SU-DHL-6 (cell line): ENCODE measurements around the gene PATE3.

Experiments
- H2AFZ ChIP-seq: fragments of 200-600 bp; sonication (generic); 2 replicates; pipeline ENCODE4 v1.6.1; 2014; ENCODE audit warnings: low read depth, mild to moderate bottlenecking, moderate library complexity, mixed read lengths, antibody characterized with exemption, low read length; ENCODE audit not compliant: severe bottlenecking
- H3F3A ChIP-seq: fragments of 200-600 bp; shearing (Covaris generic); 2 replicates; pipeline ENCODE4 v1.6.0; 2016; ENCODE audit warnings: antibody characterized with exemption, mild to moderate bottlenecking; ENCODE audit not compliant: insufficient read depth
- H3K27ac ChIP-seq: fragments of 200-600 bp; sonication (generic); 2 replicates; pipeline ENCODE4 v1.5.1; 2016; ENCODE audit warnings: low read depth, mild to moderate bottlenecking, low read length, moderate library complexity, mixed read lengths
- H3K27me3 ChIP-seq: fragments of 200-600 bp; sonication (generic), shearing (Covaris generic); 2 replicates; pipeline ENCODE4 v1.6.0; 2014; ENCODE audit warnings: mild to moderate bottlenecking, low read length
- H3K36me3 ChIP-seq: fragments of 200-600 bp; sonication (generic); 2 replicates; pipeline ENCODE4 v1.6.1; 2014; ENCODE audit warnings: mild to moderate bottlenecking, low read length, mixed read lengths
- H3K4me2 ChIP-seq: fragments of 300-600, 200-600 bp; shearing (Covaris generic), sonication (generic); 2 replicates; pipeline ENCODE4 v1.6.0; 2014; ENCODE audit warnings: low read length, low read depth, mild to moderate bottlenecking; ENCODE audit not compliant: poor library complexity, severe bottlenecking
- H3K4me3 ChIP-seq: fragments of 200-600 bp; sonication (generic); 2 replicates; pipeline ENCODE4 v1.5.1; 2014; ENCODE audit warnings: antibody characterized with exemption, low read length, mild to moderate bottlenecking, mixed read lengths; ENCODE audit not compliant: insufficient read depth, poor library complexity, severe bottlenecking
- H3K79me2 ChIP-seq: fragments of 200-600 bp; sonication (generic); 2 replicates; pipeline ENCODE4 v1.6.1; 2014; ENCODE audit warnings: mild to moderate bottlenecking, low read length, moderate library complexity; ENCODE audit not compliant: insufficient read depth
- H3K9ac ChIP-seq: fragments of 200-600 bp; sonication (generic); 2 replicates; pipeline ENCODE4 v1.7.0; 2014; ENCODE audit warnings: mild to moderate bottlenecking, low read length
- H3K9me2 ChIP-seq: fragments of 200-600 bp; sonication (generic); replicated peaks from 2 replicates; pipeline ENCODE4 v1.6.1; 2014; ENCODE audit warnings: low read length; ENCODE audit not compliant: insufficient read depth
- H3K9me3 ChIP-seq: fragments of 200-600 bp; sonication (generic); 2 replicates; pipeline ENCODE4 v1.6.1; 2014; ENCODE audit warnings: low read length, mixed read lengths; ENCODE audit not compliant: insufficient read depth
- H4K20me1 ChIP-seq: fragments of 200-600 bp; sonication (generic); 2 replicates; pipeline ENCODE4 v1.6.1; 2014; ENCODE audit warnings: low read depth, mild to moderate bottlenecking, antibody characterized with exemption, low read length, moderate library complexity, mixed read lengths
- CTCF ChIP-seq: fragments of 200-600 bp; sonication (generic); IDR thresholded peaks from one replicate; pipeline ENCODE4 v1.5.1; 2017; ENCODE audit warnings: antibody characterized with exemption, mild to moderate bottlenecking, low read length, moderate library complexity; ENCODE audit not compliant: insufficient read depth, poor library complexity, severe bottlenecking
- EZH2phosphoT487 ChIP-seq: fragments of 200-600 bp; sonication (generic), shearing (Covaris generic); conservative IDR thresholded peaks from 2 replicates; pipeline ENCODE4 v1.6.1; 2018; ENCODE audit warnings: mild to moderate bottlenecking, antibody characterized with exemption, low read length, moderate library complexity, mixed read lengths

Gene PATE3

DNA sequence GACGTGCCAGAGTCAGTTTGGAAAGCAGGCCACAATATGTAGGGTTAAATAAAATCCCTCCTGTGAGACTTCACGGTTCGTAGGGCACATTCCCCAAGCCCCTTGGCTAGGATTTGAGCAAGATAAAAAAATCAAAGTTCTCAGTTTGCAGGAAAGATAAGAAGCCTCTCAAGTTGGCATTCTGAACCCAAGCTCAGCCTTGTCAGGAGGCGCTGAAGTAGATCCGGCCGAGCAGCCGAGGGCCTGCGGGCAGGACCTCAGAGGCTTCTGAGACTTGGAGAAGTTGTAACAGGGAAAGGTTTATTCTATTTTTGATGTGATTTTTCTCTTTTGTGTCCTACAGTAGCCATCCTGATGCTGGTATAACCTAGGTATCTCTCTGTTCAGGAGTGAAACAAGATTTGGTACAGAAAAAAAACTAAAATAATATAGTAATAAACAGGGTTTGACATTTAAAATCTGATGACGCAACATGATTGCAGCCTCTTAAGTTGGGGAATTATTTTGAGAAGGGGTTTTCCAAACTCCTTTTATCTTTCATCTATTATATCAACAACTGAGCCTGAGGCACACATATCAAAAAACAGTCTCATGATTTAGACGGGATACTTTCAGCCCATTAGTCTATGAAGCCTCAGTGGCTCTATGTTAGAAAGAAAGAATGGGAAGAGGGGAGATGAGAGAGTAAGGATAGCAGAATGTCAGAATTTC is 19.4 kb upstream of the PATE3 start:
- no peaks in the 10 kb centered on the region for H3K79me2 ChIP-seq

GRCh38 chr11:125770583-125770982 is 17.3 kb upstream of the PATE3 start:
- Histone ChIP-seq H3K9me2 (no peaks in the 10 kb centered on the region), H3K27me3 (no peaks in the 10 kb centered on the region), H3F3A (no peaks in the 10 kb centered on the region)

More for the DNA sequence above, 19.4 kb upstream of the PATE3 start:
- Histone ChIP-seq H3K27ac (no peak overlapping the region), H3K9ac (no peak overlapping the region), H2AFZ (no peak overlapping the region), H3K9me3 (no peaks in the 10 kb centered on the region), H3K36me3 (no peaks in the 10 kb centered on the region), H3K4me3 (no peak overlapping the region), H3K27me3 (no peaks in the 10 kb centered on the region), H3K4me2 (no peak overlapping the region), H3F3A (no peaks in the 10 kb centered on the region), H4K20me1 (no peaks in the 10 kb centered on the region), H3K9me2 (no peaks in the 10 kb centered on the region)
- no peak for TF ChIP-seq EZH2phosphoT487
- TF ChIP-seq CTCF: no peak

DNA sequence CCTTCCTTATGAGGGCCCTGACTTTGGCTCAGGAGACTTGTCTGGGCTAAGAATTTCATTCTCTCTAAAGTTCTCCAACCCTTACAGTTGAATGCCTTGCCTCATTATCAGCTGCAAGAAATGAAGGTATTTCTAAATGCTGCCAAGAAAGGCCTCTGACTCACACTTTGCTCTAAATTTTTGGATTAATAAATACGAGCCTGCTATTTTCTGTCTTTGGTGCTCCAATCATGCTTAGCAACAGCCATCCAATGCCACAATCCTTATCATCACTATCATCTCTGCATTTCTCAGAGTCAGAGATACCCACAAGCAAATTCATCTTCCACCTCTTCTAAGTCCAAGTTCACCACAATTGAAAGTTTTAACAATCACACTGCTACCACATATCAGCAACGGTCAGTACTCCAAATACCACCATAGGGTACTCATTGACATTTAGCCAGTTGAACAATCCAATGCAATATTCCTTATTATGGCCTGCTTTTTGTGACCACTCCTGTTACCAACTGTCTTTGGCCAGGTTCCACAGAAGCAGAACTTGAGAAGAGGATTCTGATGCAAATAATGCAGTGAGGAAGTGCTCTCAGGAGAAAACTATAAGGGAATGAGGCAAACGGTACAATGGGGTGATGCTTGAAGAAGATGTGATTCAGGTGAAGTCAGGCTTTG is 15.0 kb upstream of the PATE3 start:
- no peak overlapping the region for H3K4me2 ChIP-seq

More at GRCh38 chr11:125770583-125770982, 17.3 kb upstream of the PATE3 start:
- no peak overlapping the region for H3K4me3 ChIP-seq
- H3K9ac ChIP-seq: no peak overlapping the region
- no peaks in the 10 kb centered on the region for H4K20me1 ChIP-seq
- H3K27ac ChIP-seq: no peak overlapping the region
- no peak for TF ChIP-seq EZH2phosphoT487
- TF ChIP-seq CTCF: no peak
- H3K36me3 ChIP-seq: no peaks in the 10 kb centered on the region
- no peak overlapping the region for H3K4me2 ChIP-seq
- no peak overlapping the region for H2AFZ ChIP-seq
- no peaks in the 10 kb centered on the region for H3K79me2 ChIP-seq
- no peaks in the 10 kb centered on the region for H3K9me3 ChIP-seq

GRCh38 chr11:125773516-125773915 is 14.4 kb upstream of the PATE3 start:
- Histone ChIP-seq H3K9me2 (no peaks in the 10 kb centered on the region), H3K4me3 (no peak overlapping the region), H3K79me2 (no peaks in the 10 kb centered on the region), H3K36me3 (no peaks in the 10 kb centered on the region), H3K27me3 (no peaks in the 10 kb centered on the region), H3F3A (no peaks in the 10 kb centered on the region), H4K20me1 (no peaks in the 10 kb centered on the region), H3K9ac (no peak overlapping the region), H2AFZ (no peak overlapping the region), H3K27ac (no peak overlapping the region), H3K4me2 (no peak overlapping the region), H3K9me3 (no peaks in the 10 kb centered on the region)
- TF ChIP-seq EZH2phosphoT487: no peak
- TF ChIP-seq CTCF: no peak

More for the DNA sequence above, 15.0 kb upstream of the PATE3 start:
- no peaks in the 10 kb centered on the region for H3K9me2 ChIP-seq
- H3K36me3 ChIP-seq: no peaks in the 10 kb centered on the region
- no peaks in the 10 kb centered on the region for H3K79me2 ChIP-seq
- H2AFZ ChIP-seq: no peak overlapping the region
- no peaks in the 10 kb centered on the region for H3K27me3 ChIP-seq
- H3F3A ChIP-seq: no peaks in the 10 kb centered on the region
- no peak overlapping the region for H3K4me3 ChIP-seq
- TF ChIP-seq EZH2phosphoT487: no peak
- no peak overlapping the region for H3K27ac ChIP-seq
- H3K9me3 ChIP-seq: no peaks in the 10 kb centered on the region
- H3K9ac ChIP-seq: no peak overlapping the region
- H4K20me1 ChIP-seq: no peaks in the 10 kb centered on the region
